Caco-2 (cell line): ENCODE results near the gene SLC17A2. TPM values are rescaled to one million over a fixed set of nuclear protein-coding genes. Genes with fewer than 3 reads are reported as not detected.

ENCODE experiments used
- BruUV-seq: library from RNA; stranded (reverse); fragments of 400-500 nt; replicated peaks from 2 replicates; lab custom pipeline; 2021; lab: Mats Ljungman, UMichigan
- CTCF ChIA-PET: fragments of 300-600 bp; sonication (Branson Sonifier 250); formaldehyde crosslinking; loops from one replicate; lab custom pipeline; 2022; ENCODE audit warnings: antibody characterized with exemption; lab: Charles Lee
- POLR2A ChIA-PET: fragments of 300-600 bp; sonication (Branson Sonifier 250); formaldehyde crosslinking; loops from one replicate; lab custom pipeline; 2022; ENCODE audit warnings: antibody characterized with exemption; lab: Charles Lee
- DNase-seq, 2 experiments: peaks; one replicate each; pipeline versions ENCODE4 v3.0.0 to v3.0.0-alpha.2; 2020 to 2022
- H3K27me3 ChIP-seq: replicated peaks from 2 replicates; pipeline ENCODE4 v1.6.0; 2011; ENCODE audit warnings: low read length; ENCODE audit not compliant: control insufficient read depth, insufficient read depth
- H3K36me3 ChIP-seq: 2 replicates; pipeline ENCODE4 v1.5.1; 2011; ENCODE audit warnings: low read length; ENCODE audit not compliant: control insufficient read depth, insufficient read depth
- H3K4me1 ChIP-seq: fragments of 250-450 bp; sonication (Bioruptor Pico); 2 replicates; pipeline ENCODE4 v1.5.1; 2020; ENCODE audit warnings: mild to moderate bottlenecking
- H3K4me3 ChIP-seq: 2 replicates; pipeline ENCODE4 v1.5.1; 2011; ENCODE audit warnings: low read depth, mild to moderate bottlenecking, control low read depth, low read length
- H3K9me3 ChIP-seq: fragments of 250-450 bp; sonication (Bioruptor Pico); 2 replicates; pipeline ENCODE4 v1.5.1; 2020; ENCODE audit warnings: mild to moderate bottlenecking, moderate library complexity
- H3K27ac Mint-ChIP-seq: one replicate; pipeline ENCODE4 v1.8.0; 2022; ENCODE audit warnings: mixed read lengths; ENCODE audit not compliant: unreplicated experiment
- H3K27me3 Mint-ChIP-seq: one replicate; pipeline ENCODE4 v1.8.0; 2022; ENCODE audit warnings: mixed read lengths; ENCODE audit not compliant: insufficient read depth, unreplicated experiment
- H3K36me3 Mint-ChIP-seq: one replicate; pipeline ENCODE4 v1.8.0; 2022; ENCODE audit warnings: mild to moderate bottlenecking, mixed read lengths; ENCODE audit not compliant: insufficient read depth, unreplicated experiment
- H3K4me1 Mint-ChIP-seq: one replicate; pipeline ENCODE4 v1.8.0; 2022; ENCODE audit warnings: low read depth, mixed read lengths; ENCODE audit not compliant: unreplicated experiment
- H3K4me3 Mint-ChIP-seq: one replicate; pipeline ENCODE4 v1.8.0; 2022; ENCODE audit warnings: mild to moderate bottlenecking, moderate library complexity, mixed read lengths; ENCODE audit not compliant: unreplicated experiment
- H3K9me3 Mint-ChIP-seq: one replicate; pipeline ENCODE4 v1.8.0; 2022; ENCODE audit warnings: mixed read lengths; ENCODE audit not compliant: unreplicated experiment
- intact Hi-C: fragments of 100-400 bp; cut with micrococcal nuclease; formaldehyde crosslinking; loops from one replicate; pipeline ENCODE4 v1.10.0; 2022; ENCODE audit not compliant: unreplicated experiment
- total RNA-seq: library from RNA; stranded (reverse); gene quantifications from 2 replicates; pipeline ENCODE4 v1.2.3, GENCODE V29; 2022
- TF ChIP-seq, protein P1 (sequence below), 2 experiments: fragments of 200-600 bp in 1 of 2; IDR thresholded peaks; 1 replicate in 1 of 2; 2 replicates in 1 of 2; pipeline versions ENCODE4 v1.5.1 to v1.8.0; 2011 to 2022; ENCODE audit warnings: antibody characterized with exemption in 1 of 2, control low read depth in 1 of 2, inconsistent platforms in 1 of 2, low read depth in 1 of 2, low read length in 1 of 2, mild to moderate bottlenecking in 1 of 2, moderate library complexity in 1 of 2; ENCODE audit not compliant: insufficient read depth in 1 of 2, severe bottlenecking in 1 of 2, unreplicated experiment in 1 of 2

Gene SLC17A2
- total RNA-seq, 1 experiment from 2014 or later = not detected

DNA sequence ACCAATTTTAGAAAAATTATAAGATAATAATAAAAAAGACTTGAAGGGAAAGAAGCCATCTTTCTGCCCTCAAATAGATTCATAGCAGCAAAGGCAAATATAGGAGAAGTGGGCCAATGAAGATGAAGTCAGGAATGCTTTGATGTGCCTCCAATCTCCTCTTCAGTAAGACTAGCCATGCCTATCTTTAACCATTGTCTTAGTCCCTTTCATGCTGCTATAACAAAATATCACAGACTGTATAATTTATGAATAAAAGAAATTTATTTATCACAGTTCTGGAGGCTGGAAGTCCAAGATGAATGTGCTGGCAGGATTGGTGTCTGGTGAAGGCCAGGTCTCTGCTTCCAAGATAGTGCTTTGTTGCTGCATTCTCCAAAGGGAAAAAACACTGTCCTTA lies 37.6 kb downstream of the SLC17A2 start:
- H3K9me3 ChIP-seq = no peaks in the 10 kb centered on the region
- CTCF ChIA-PET = no interaction called here
- Mint-ChIP-seq H3K27me3 (no peaks in the 10 kb centered on the region), H3K36me3 (no peaks in the 10 kb centered on the region), H3K4me1 (no peaks in the 10 kb centered on the region), H3K27ac (no peak overlapping the region), H3K9me3 (no peaks in the 10 kb centered on the region), H3K4me3 (no peak overlapping the region)
- POLR2A ChIA-PET = no interaction called here
- no peak overlapping the region for H3K4me3 ChIP-seq
- no peaks in the 10 kb centered on the region for H3K27me3 ChIP-seq
- TF ChIP-seq, protein P1, sequence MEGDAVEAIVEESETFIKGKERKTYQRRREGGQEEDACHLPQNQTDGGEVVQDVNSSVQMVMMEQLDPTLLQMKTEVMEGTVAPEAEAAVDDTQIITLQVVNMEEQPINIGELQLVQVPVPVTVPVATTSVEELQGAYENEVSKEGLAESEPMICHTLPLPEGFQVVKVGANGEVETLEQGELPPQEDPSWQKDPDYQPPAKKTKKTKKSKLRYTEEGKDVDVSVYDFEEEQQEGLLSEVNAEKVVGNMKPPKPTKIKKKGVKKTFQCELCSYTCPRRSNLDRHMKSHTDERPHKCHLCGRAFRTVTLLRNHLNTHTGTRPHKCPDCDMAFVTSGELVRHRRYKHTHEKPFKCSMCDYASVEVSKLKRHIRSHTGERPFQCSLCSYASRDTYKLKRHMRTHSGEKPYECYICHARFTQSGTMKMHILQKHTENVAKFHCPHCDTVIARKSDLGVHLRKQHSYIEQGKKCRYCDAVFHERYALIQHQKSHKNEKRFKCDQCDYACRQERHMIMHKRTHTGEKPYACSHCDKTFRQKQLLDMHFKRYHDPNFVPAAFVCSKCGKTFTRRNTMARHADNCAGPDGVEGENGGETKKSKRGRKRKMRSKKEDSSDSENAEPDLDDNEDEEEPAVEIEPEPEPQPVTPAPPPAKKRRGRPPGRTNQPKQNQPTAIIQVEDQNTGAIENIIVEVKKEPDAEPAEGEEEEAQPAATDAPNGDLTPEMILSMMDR (IDR thresholded peaks at IDR 0.05; ENCODE audit: insufficient read depth in 1 of 2, low read depth in 1 of 2, low read length in 1 of 2, severe bottlenecking in 1 of 2, unreplicated experiment in 1 of 2) = no peak
- no TSS peak for BruUV-seq
- no peaks in the 10 kb centered on the region for H3K36me3 ChIP-seq
- intact Hi-C loops = loop anchor here (5.0 kb wide), 2 partner anchors 99 to 626 kb away; no protein-coding TSS in a partner anchor
- no peaks in the 10 kb centered on the region for H3K4me1 ChIP-seq
- DNase-seq = no peak

DNA sequence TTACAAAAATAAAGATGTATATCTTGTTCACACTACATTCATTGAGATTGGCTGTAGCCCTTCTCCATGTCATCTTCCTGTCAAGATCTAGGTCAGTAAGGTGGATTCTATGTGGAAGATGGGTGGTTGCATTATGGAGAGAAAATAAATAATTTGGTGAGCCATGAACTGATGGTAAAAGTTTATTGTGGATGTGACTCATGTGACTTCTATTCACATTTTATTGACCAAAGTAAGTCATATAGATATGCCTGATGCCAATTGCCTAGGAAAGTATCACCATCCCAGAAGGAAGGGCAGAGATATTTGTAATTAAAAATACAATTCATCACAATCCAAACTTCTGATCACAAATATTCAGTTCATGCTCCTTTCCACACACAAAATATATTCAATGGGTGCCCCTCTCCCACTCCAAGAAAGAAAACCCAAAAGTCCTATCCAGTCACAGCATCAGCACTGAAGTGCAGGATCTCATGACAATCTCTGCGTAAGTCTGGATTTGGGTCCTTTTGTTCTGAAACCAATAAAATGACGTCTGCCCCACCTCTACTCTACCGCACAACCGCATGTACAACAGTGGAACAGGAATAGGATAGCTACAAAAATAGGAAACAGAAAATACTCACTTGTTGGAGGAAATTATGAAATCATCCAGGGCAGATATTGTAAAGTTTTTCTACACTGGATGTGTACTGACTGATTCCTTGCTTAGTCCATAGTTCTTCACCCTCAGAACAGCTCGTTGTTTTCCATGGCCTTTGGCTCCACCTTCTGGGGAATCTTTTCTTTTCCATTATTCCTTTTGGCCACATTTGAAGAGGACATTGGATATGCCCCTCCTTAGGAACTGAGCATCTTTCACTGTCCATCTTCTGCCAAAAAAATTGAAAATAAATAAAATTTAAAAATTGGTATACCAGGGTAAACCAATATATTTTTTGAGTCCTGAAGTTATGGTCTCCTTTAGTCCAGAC lies 40.3 kb downstream of the SLC17A2 start:
- TF ChIP-seq, protein P1 (IDR thresholded peaks at IDR 0.05; ENCODE audit: insufficient read depth in 1 of 2, low read depth in 1 of 2, low read length in 1 of 2, severe bottlenecking in 1 of 2, unreplicated experiment in 1 of 2) = peak; percentile 31 to 50
- H3K27me3 Mint-ChIP-seq = no peaks in the 10 kb centered on the region
- H3K36me3 ChIP-seq = no peaks in the 10 kb centered on the region
- no peak overlapping the region for H3K4me3 Mint-ChIP-seq
- H3K27ac Mint-ChIP-seq = no peak overlapping the region
- intact Hi-C loops = loop anchor here (1.0 to 5.0 kb wide), 6 partner anchors 52 to 667 kb away; no protein-coding TSS in a partner anchor
- no peaks in the 10 kb centered on the region for H3K27me3 ChIP-seq
- BruUV-seq = no TSS peak
- no peaks in the 10 kb centered on the region for H3K36me3 Mint-ChIP-seq
- ChIA-PET POLR2A (no interaction called here), CTCF (interaction anchor here (0.6 to 1.7 kb wide), 7 partner anchors 9 to 625 kb away, joined by 3 to 9 read pairs (median 5); no protein-coding TSS in a partner anchor)
- H3K4me1 ChIP-seq = no peaks in the 10 kb centered on the region
- no peak overlapping the region for H3K4me3 ChIP-seq
- no peaks in the 10 kb centered on the region for H3K9me3 ChIP-seq
- no peaks in the 10 kb centered on the region for H3K9me3 Mint-ChIP-seq
- H3K4me1 Mint-ChIP-seq = no peaks in the 10 kb centered on the region
- peak; percentile 39 to 67 for DNase-seq

DNA sequence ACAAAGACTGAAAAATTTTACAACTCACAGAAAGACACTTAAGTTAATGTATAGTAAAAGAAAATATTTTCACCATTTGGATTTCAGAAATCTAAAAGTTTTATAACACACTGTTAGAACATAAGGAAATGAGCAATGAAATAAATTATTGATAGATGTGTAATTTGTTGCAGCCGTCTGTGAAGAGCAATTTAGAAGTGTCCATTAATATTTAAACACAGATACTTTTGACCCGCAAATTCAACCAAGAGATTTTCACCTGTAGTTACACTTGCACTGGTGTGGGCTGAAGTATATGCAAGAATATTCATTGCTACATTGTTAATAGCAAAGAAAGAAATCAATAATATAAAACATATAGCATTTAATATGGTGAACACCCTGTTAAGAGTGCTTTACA lies 41.9 kb downstream of the SLC17A2 start:
- POLR2A ChIA-PET = no interaction called here
- CTCF ChIA-PET = interaction anchor here (0.8 kb wide), 1 partner anchor 100 kb away, joined by 3 read pairs; no protein-coding TSS in a partner anchor
- BruUV-seq = no TSS peak

More for the DNA sequence above, 41.9 kb downstream of the SLC17A2 start:
- Histone ChIP-seq H3K27me3 (no peaks in the 10 kb centered on the region), H3K9me3 (no peaks in the 10 kb centered on the region), H3K4me3 (no peak overlapping the region), H3K36me3 (no peaks in the 10 kb centered on the region), H3K4me1 (no peaks in the 10 kb centered on the region)
- TF ChIP-seq, protein P1 (IDR thresholded peaks at IDR 0.05; ENCODE audit: insufficient read depth in 1 of 2, low read depth in 1 of 2, low read length in 1 of 2, severe bottlenecking in 1 of 2, unreplicated experiment in 1 of 2) = no peak
- no peaks in the 10 kb centered on the region for H3K4me1 Mint-ChIP-seq
- no peaks in the 10 kb centered on the region for H3K36me3 Mint-ChIP-seq
- intact Hi-C loops = no loop called here
- DNase-seq = no peak
- H3K9me3 Mint-ChIP-seq = no peaks in the 10 kb centered on the region
- H3K27me3 Mint-ChIP-seq = no peaks in the 10 kb centered on the region
- H3K27ac Mint-ChIP-seq = no peak overlapping the region
- H3K4me3 Mint-ChIP-seq = no peak overlapping the region
